ENCODE data around the gene MUC5AC. TPM values are rescaled to one million over a fixed set of nuclear protein-coding genes. Genes with fewer than 3 reads are reported as not detected.
"Not testable (repeated sequence)": the region's sequence is repeated elsewhere in the genome, so short reads cannot be mapped to it uniquely, and the experiment has no call there.

MUC5AC gene
- polyA plus RNA-seq, 4 donors = 0.01 to 0.02 TPM; not detected in 2

GRCh38 chr11:1175461-1176223 lies 17.9 kb downstream of the MUC5AC start:
- DNase-seq (ENCODE audit: low read depth in 4 of 4, low spot score in 2 of 4) = no peak

GRCh38 chr11:1176224-1177019 lies 18.7 kb downstream of the MUC5AC start:
- no peak for DNase-seq (ENCODE audit: low read depth in 4 of 4, low spot score in 2 of 4)

GRCh38 chr11:1177020-1177770 lies 19.4 kb downstream of the MUC5AC start:
- DNase-seq (ENCODE audit: low read depth in 4 of 4, low spot score in 2 of 4) = no peak

GRCh38 chr11:1177771-1178090 lies 20.0 kb downstream of the MUC5AC start:
- DNase-seq (ENCODE audit: low read depth in 4 of 4, low spot score in 2 of 4) = no peak

- DNase-seq (ENCODE audit: low read depth in 4 of 4, low spot score in 2 of 4) = no peak
Observed at GRCh38 chr11:1178201-1178885, 20.6 kb downstream of the MUC5AC start.

- no peak for DNase-seq (ENCODE audit: low read depth in 4 of 4, low spot score in 2 of 4)
Observed at GRCh38 chr11:1178906-1179305, 21.2 kb downstream of the MUC5AC start.

GRCh38 chr11:1179641-1180040 lies 21.9 kb downstream of the MUC5AC start:
- no peak for DNase-seq (ENCODE audit: low read depth in 4 of 4, low spot score in 2 of 4)

GRCh38 chr11:1180171-1180570 lies 22.4 kb downstream of the MUC5AC start:
- DNase-seq (ENCODE audit: low read depth in 4 of 4, low spot score in 2 of 4) = no peak

- no peak for DNase-seq (ENCODE audit: low read depth in 4 of 4, low spot score in 2 of 4)
Observed at GRCh38 chr11:1180947-1181391, 23.2 kb downstream of the MUC5AC start.

- no peak for DNase-seq (ENCODE audit: low read depth in 4 of 4, low spot score in 2 of 4)
Observed at GRCh38 chr11:1181420-1181819, 23.7 kb downstream of the MUC5AC start.

GRCh38 chr11:1181853-1182535 lies 24.2 kb downstream of the MUC5AC start:
- DNase-seq (ENCODE audit: low read depth in 4 of 4, low spot score in 2 of 4) = no peak

- DNase-seq (ENCODE audit: low read depth in 4 of 4, low spot score in 2 of 4) = not testable (repeated sequence)
Observed at GRCh38 chr11:1184139-1184538, 26.4 kb downstream of the MUC5AC start.

- DNase-seq (ENCODE audit: low read depth in 4 of 4, low spot score in 2 of 4) = not testable (repeated sequence)
Observed at GRCh38 chr11:1188451-1189130, 30.8 kb downstream of the MUC5AC start.

- not testable (repeated sequence) for DNase-seq (ENCODE audit: low read depth in 4 of 4, low spot score in 2 of 4)
Observed at GRCh38 chr11:1189816-1190215, 32.1 kb downstream of the MUC5AC start.

GRCh38 chr11:1191786-1192470 lies 34.2 kb downstream of the MUC5AC start:
- DNase-seq (ENCODE audit: low read depth in 4 of 4, low spot score in 2 of 4) = not testable (repeated sequence)

GRCh38 chr11:1192741-1193325 lies 35.1 kb downstream of the MUC5AC start:
- DNase-seq (ENCODE audit: low read depth in 4 of 4, low spot score in 2 of 4) = no peak

- DNase-seq (ENCODE audit: low read depth in 4 of 4, low spot score in 2 of 4) = no peak
Observed at GRCh38 chr11:1193326-1194230, 35.8 kb downstream of the MUC5AC start.
